ENCODE measurements around the gene CFAP77. TPM values are rescaled to one million over a fixed set of nuclear protein-coding genes. Genes with fewer than 3 reads are reported as not detected.
A peak's percentile ranks its signal among the peaks of the same experiment; 100 is the strongest.

CFAP77 gene
- total RNA-seq, 1 donor from 2014 or later = 0.36 TPM

DNA sequence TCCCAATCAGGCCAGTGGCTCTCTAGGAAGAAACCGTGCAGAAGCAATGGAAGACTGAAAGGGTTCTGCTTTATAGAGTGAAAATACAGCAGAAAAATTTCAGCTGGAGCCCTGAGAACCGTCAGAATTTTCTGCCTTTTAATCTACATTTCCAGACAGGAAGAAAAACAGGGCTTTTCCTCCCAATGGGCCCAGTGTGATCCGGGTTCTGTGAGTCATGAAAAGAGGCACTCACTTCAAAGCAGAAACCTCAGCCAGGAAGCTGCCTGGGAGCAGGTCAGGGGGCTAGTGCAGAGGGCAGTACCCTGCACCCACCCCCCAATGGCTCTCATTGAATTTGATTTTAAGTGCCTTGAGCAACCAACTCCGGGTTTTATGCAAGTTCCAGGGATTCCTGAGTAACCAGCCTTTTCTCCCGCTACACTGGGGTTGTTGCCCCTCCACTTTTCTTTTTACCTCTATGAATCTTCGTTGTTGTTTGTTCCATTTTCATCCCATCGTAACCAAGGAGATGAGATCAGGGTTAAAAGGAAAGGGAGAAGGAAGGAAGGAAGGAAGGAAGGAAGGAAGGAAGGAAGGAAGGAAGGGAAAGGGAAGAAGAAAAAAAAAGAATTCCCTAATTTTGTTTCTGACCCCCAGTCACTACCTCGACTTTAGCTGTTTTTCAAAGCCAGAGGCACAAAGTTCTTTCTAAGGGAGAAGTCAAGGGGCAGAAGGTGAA lies 173.7 kb downstream of the CFAP77 start:
- H3K9ac ChIP-seq (ENCODE audit: low read length) = no peak overlapping the region
- no peak overlapping the region for H3K4me3 ChIP-seq (ENCODE audit: insufficient read depth, low read depth, low read length)
- TF ChIP-seq EZH2 (IDR thresholded peaks at IDR 0.05; ENCODE audit: insufficient read depth, low read length) = no peak
- TF ChIP-seq, protein P1, sequence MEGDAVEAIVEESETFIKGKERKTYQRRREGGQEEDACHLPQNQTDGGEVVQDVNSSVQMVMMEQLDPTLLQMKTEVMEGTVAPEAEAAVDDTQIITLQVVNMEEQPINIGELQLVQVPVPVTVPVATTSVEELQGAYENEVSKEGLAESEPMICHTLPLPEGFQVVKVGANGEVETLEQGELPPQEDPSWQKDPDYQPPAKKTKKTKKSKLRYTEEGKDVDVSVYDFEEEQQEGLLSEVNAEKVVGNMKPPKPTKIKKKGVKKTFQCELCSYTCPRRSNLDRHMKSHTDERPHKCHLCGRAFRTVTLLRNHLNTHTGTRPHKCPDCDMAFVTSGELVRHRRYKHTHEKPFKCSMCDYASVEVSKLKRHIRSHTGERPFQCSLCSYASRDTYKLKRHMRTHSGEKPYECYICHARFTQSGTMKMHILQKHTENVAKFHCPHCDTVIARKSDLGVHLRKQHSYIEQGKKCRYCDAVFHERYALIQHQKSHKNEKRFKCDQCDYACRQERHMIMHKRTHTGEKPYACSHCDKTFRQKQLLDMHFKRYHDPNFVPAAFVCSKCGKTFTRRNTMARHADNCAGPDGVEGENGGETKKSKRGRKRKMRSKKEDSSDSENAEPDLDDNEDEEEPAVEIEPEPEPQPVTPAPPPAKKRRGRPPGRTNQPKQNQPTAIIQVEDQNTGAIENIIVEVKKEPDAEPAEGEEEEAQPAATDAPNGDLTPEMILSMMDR (IDR thresholded peaks at IDR 0.05; ENCODE audit: insufficient read depth, low read depth, low read length) = no peak
- peaks cover 9% of the 10 kb centered on the region for H3K9me3 ChIP-seq (ENCODE audit: insufficient read depth, low read depth, low read length)
- FAIRE-seq (no peak), DNase-seq (ENCODE audit: low read depth) (no peak)
- Mint-ChIP-seq H3K27ac (ENCODE audit: unreplicated experiment) (no peak overlapping the region), H3K36me3 (ENCODE audit: low read depth, unreplicated experiment) (peaks cover 2% of the 10 kb centered on the region), H3K9me3 (ENCODE audit: unreplicated experiment) (peaks cover 16% of the 10 kb centered on the region), H3K27me3 (ENCODE audit: low read depth, unreplicated experiment) (peaks cover 63% of the 10 kb centered on the region), H3K4me3 (ENCODE audit: unreplicated experiment) (peak overlapping the region; percentile 43), H3K4me1 (ENCODE audit: low read depth, unreplicated experiment) (peaks cover 23% of the 10 kb centered on the region)
- no peak overlapping the region for H2AFZ ChIP-seq (ENCODE audit: low read depth, low read length)
- no peak overlapping the region for H3K27ac ChIP-seq (ENCODE audit: low read depth, low read length)
- peaks cover 68% of the 10 kb centered on the region for H4K20me1 ChIP-seq (ENCODE audit: insufficient read depth, low read length)
- H3K4me1 ChIP-seq (ENCODE audit: insufficient read depth, low read length) = peaks cover 6% of the 10 kb centered on the region
- H3K27me3 ChIP-seq (ENCODE audit: insufficient read depth, low read length) = peaks cover 95% of the 10 kb centered on the region
- no peaks in the 10 kb centered on the region for H3K36me3 ChIP-seq (ENCODE audit: insufficient read depth, low read length)
- H3K4me2 ChIP-seq (ENCODE audit: low read length) = no peak overlapping the region
- H3K79me2 ChIP-seq (ENCODE audit: insufficient read depth, low read length) = no peaks in the 10 kb centered on the region

DNA sequence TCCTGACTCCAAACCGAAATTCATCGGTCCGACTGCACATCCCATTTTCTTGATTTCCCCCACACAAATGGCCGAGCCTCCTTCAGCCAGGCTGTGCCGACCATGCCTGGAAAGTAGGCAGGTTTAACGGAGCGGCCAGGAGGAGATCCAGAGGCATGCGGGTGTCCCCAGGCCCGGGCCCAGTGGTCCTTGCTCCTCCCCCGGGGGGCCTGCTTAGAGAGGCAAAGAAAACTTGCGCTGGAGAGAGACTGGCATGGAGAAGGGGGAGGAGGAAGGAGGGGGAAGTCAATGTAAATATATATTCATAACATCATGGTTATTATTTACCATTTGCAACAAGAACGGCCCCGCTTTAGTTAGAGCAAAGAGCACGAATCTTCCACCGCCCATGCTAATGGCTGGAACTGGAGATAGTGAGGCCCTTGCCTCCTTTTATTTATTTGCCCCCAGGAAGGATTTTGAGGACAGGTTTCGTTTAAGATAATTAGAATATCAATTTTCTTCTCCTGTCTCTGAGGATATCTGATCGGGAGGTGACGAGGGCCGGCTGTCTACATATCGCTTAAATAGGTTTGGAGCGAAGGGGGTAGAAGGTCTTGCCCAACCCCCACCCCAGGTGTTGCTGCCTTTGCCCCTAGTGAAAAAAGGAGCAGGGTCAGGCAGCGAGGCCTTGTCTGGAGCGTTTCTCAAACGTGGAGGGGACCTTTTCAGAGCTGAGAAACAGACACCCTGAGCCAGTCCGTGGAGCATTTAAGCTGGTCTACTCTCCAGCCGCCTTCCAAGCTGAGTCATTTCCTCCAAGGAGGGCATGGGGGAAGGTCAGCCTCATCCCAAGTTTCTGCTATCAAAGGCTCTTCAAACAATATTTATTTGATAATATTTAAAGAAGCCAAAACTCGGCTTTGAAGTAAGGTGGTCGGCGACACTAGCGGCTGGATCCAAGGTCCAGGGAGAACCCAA lies 174.9 kb downstream of the CFAP77 start:
- Mint-ChIP-seq H3K27ac (ENCODE audit: unreplicated experiment) (peak overlapping the region; percentile 47), H3K36me3 (ENCODE audit: low read depth, unreplicated experiment) (peaks cover 2% of the 10 kb centered on the region), H3K4me3 (ENCODE audit: unreplicated experiment) (no peak overlapping the region), H3K27me3 (ENCODE audit: low read depth, unreplicated experiment) (peaks cover 62% of the 10 kb centered on the region), H3K9me3 (ENCODE audit: unreplicated experiment) (peaks cover 14% of the 10 kb centered on the region), H3K4me1 (ENCODE audit: low read depth, unreplicated experiment) (peaks cover 23% of the 10 kb centered on the region)
- no peaks in the 10 kb centered on the region for H3K36me3 ChIP-seq (ENCODE audit: insufficient read depth, low read length)
- peaks cover 65% of the 10 kb centered on the region for H4K20me1 ChIP-seq (ENCODE audit: insufficient read depth, low read length)
- H3K4me2 ChIP-seq (ENCODE audit: low read length) = peak overlapping the region; percentile 31
- H3K4me3 ChIP-seq (ENCODE audit: insufficient read depth, low read depth, low read length) = no peak overlapping the region
- peaks cover 9% of the 10 kb centered on the region for H3K9me3 ChIP-seq (ENCODE audit: insufficient read depth, low read depth, low read length)
- peak; percentile 41 for TF ChIP-seq EZH2 (IDR thresholded peaks at IDR 0.05; ENCODE audit: insufficient read depth, low read length)
- TF ChIP-seq, protein P1 (IDR thresholded peaks at IDR 0.05; ENCODE audit: insufficient read depth, low read depth, low read length) = no peak
- FAIRE-seq = no peak
- no peak overlapping the region for H3K27ac ChIP-seq (ENCODE audit: low read depth, low read length)
- peaks cover 93% of the 10 kb centered on the region for H3K27me3 ChIP-seq (ENCODE audit: insufficient read depth, low read length)
- no peak overlapping the region for H2AFZ ChIP-seq (ENCODE audit: low read depth, low read length)
- H3K9ac ChIP-seq (ENCODE audit: low read length) = no peak overlapping the region
- no peaks in the 10 kb centered on the region for H3K79me2 ChIP-seq (ENCODE audit: insufficient read depth, low read length)
- DNase-seq (ENCODE audit: low read depth) = peak; percentile 3
- peaks cover 6% of the 10 kb centered on the region for H3K4me1 ChIP-seq (ENCODE audit: insufficient read depth, low read length)
